ENCODE results near the gene NHLRC3. TPM values are rescaled to one million over a fixed set of nuclear protein-coding genes. Genes with fewer than 3 reads are reported as not detected.
"Not testable (repeated sequence)": the region's sequence is repeated elsewhere in the genome, so short reads cannot be mapped to it uniquely, and the experiment has no call there.

NHLRC3 gene
- total RNA-seq, 1 donor: 19.9 TPM

DNA sequence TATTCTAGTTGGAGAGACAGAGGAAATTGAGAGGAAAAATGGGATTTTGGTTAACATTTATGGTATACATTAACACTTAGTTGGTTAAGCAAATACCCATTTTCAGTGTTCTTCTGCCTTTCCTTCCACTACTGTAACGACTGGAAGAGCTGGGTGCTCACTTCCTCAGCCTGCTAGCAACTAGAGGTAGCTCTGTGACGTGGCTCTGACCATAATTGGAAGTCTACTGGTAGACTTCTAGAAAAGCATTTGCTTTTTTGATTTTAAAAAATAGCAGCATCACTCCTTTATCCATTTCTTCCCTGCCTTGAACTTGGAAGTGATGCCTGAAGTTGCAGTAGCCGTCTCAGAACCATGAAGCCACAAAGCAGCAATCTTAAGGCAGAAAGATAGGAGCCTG lies 15.9 kb downstream of the NHLRC3 start:
- TF ChIP-seq, protein P1, sequence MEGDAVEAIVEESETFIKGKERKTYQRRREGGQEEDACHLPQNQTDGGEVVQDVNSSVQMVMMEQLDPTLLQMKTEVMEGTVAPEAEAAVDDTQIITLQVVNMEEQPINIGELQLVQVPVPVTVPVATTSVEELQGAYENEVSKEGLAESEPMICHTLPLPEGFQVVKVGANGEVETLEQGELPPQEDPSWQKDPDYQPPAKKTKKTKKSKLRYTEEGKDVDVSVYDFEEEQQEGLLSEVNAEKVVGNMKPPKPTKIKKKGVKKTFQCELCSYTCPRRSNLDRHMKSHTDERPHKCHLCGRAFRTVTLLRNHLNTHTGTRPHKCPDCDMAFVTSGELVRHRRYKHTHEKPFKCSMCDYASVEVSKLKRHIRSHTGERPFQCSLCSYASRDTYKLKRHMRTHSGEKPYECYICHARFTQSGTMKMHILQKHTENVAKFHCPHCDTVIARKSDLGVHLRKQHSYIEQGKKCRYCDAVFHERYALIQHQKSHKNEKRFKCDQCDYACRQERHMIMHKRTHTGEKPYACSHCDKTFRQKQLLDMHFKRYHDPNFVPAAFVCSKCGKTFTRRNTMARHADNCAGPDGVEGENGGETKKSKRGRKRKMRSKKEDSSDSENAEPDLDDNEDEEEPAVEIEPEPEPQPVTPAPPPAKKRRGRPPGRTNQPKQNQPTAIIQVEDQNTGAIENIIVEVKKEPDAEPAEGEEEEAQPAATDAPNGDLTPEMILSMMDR (IDR thresholded peaks at IDR 0.05; ENCODE audit: insufficient read depth, low read depth, low read length): no peak
- no peak for DNase-seq (ENCODE audit: low read depth)
- no peak overlapping the region for H3K4me3 ChIP-seq (ENCODE audit: low read depth, low read length)

- DNase-seq (ENCODE audit: low read depth): no peak
- TF ChIP-seq, protein P1 (IDR thresholded peaks at IDR 0.05; ENCODE audit: insufficient read depth, low read depth, low read length): no peak
- H3K4me3 ChIP-seq (ENCODE audit: low read depth, low read length): no peak overlapping the region
These were observed 17.8 kb downstream of the NHLRC3 start for GRCh38 chr13:39056018-39056417.

GRCh38 chr13:39058040-39058439 lies 19.8 kb downstream of the NHLRC3 start:
- TF ChIP-seq, protein P1 (IDR thresholded peaks at IDR 0.05; ENCODE audit: insufficient read depth, low read depth, low read length): no peak

GRCh38 chr13:39062004-39062403 lies 23.7 kb downstream of the NHLRC3 start:
- TF ChIP-seq, protein P1 (IDR thresholded peaks at IDR 0.05; ENCODE audit: insufficient read depth, low read depth, low read length): no peak
- DNase-seq (ENCODE audit: low read depth): no peak
- H3K4me3 ChIP-seq (ENCODE audit: low read depth, low read length): no peak overlapping the region

More at GRCh38 chr13:39058040-39058439, 19.8 kb downstream of the NHLRC3 start:
- no peak for DNase-seq (ENCODE audit: low read depth)
- no peak overlapping the region for H3K4me3 ChIP-seq (ENCODE audit: low read depth, low read length)

GRCh38 chr13:39072842-39073241 lies 34.6 kb downstream of the NHLRC3 start:
- DNase-seq (ENCODE audit: low read depth): no peak
- H3K4me3 ChIP-seq (ENCODE audit: low read depth, low read length): no peak overlapping the region
- TF ChIP-seq, protein P1 (IDR thresholded peaks at IDR 0.05; ENCODE audit: insufficient read depth, low read depth, low read length): no peak

DNA sequence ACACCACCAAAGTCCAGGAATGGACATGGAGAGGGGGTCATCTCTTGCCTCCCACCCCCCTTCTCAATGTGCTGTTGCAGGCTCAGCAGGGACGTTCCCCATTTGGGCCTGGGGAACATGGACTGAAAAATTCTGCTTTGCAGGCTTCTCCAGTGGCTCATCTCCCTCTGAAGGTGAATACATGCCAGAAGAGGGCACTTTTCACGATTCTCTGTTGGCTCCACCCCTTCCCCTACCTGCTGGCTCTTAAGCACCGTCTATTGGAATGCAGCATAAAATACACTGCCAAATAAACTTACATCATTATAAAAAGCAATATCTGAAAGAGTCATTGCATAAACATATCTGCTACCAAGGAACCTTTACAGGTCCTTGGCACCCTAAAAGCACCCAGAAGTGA lies 35.7 kb downstream of the NHLRC3 start:
- TF ChIP-seq, protein P1 (IDR thresholded peaks at IDR 0.05; ENCODE audit: insufficient read depth, low read depth, low read length): no peak
- H3K4me3 ChIP-seq (ENCODE audit: low read depth, low read length): no peak overlapping the region
- no peak for DNase-seq (ENCODE audit: low read depth)

GRCh38 chr13:39086251-39086945 lies 48.1 kb downstream of the NHLRC3 start:
- not testable (repeated sequence) for DNase-seq (ENCODE audit: low read depth); H3K4me3 ChIP-seq (ENCODE audit: low read depth, low read length)
